Measurements from ENCODE around the gene NDST4.

NDST4 gene

GRCh38 chr4:115113506-115114106 lies at the start of gene NDST4:
Gene NDST4 (minus strand): TSS chr4:115113620. CDS start chr4:115077036, 36,584 bp downstream.
- DNase-seq = no peak

- DNase-seq = no peak
Observed at GRCh38 chr4:115159141-115159540, 45.7 kb upstream of the NDST4 start.

DNA sequence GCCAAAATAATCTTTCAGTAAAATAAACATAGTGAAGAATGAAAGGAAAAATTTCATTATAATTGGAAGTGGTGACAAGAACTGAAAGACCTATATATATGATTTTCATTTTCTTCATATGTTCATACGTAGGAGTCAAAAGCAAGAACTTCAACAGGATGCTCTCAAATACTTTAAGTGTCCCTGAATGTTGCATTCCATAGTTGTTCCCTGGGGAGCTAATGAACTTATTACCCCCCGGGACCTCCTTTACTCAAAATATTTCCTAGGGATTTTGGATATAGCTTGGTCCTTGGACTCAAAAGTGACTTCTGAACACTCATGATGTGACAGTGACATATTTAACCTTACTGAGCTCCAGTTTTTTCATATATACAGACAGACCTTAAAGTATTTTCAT lies 44.9 kb upstream of the NDST4 start:
- DNase-seq = no peak

GRCh38 chr4:115154826-115155225 lies 41.4 kb upstream of the NDST4 start:
- no peak for DNase-seq

GRCh38 chr4:115152965-115153364 lies 39.5 kb upstream of the NDST4 start:
- DNase-seq = no peak

GRCh38 chr4:115152081-115152480 lies 38.7 kb upstream of the NDST4 start:
- no peak for DNase-seq

DNA sequence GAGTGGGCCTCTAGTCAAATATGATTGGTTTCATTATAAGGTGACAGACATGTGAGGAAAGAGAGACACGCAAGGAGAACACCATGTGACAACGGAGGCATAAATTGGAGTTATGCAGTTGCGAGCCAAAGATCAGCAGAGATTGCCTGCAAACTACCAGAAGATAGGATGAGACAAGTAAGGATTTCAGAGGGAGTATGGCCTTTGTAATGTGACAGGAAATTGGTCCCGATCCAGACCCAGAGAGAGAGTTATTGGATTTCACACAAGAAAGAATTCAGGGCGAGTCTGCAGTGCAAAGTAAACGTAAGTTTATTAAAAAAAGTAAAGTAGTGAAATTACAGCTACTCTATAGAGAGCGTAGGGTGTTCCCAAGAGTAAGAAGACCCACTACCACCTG lies 35.7 kb upstream of the NDST4 start:
- DNase-seq = no peak

DNA sequence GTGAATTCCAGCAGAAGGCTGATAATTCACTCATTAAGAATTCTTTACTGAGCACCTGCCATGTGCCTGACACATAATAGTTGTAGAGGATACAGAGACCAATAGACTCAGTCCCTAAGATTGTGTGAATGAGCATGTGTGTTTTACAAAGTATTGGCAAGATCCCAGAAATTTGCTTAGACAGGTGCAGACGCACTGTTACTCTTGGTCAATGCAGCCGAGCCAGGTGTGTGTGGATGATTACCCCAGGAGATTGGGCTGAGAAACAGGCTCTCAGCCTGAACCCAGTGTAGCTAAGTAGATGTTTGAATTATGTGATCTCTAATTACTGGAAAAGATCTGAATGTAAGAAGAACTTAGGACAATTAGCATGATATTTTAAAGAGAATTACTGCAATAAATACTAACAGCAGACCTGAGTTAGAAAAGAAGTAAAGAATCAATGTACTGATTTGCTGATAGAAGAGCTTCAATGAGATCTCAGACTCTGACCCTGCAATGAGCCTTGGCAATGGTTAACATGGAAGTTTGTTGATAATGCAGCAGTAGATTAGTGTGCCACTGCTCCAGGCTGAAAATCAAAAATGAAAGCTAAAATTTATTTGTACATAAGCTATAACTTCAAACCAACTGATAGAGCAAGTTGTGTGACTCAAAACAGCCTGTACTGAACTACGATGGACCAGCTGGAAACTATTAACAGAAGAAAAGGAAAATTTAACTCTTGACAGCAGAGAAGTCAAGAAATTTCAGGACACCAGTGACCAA lies 32.2 kb upstream of the NDST4 start:
- no peak for DNase-seq

DNA sequence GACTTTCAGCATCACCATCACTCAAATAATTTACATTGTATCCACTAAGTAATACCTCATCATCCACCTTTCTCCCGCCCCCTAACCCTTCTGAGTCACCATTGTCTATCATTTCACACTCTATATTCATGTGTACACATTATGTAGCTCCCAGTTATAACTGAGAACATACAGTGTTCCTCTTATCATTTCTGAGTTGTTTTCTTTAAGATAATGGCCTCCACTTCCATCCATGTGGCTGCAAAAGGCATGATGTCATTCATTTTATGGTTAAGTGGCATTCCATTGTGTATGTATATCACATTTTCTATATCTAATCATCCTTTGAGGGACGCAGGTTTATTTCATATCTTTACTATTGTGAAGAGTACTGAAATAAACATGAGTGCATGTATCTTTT lies 14.6 kb upstream of the NDST4 start:
- no peak for DNase-seq

DNA sequence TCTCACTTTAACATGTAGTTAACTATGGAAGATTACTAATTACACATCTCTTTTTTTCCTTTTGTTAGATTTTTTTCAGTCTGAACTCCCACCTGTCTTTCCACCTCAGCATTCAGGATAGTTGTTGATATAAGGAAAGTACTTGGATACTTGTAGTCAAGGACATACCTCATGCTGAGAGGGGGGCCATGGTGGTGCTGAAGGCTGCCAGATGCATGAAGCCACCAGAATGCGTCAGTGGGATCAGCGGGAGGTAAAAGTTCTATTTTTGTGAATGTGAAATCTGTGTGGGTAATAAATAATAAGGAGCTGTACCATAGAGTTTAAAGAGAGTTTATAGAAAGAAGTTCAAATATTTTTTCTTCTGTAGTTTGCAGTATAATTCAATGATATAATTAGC lies 13.1 kb upstream of the NDST4 start:
- DNase-seq = no peak

GRCh38 chr4:115121351-115122043 lies 8.1 kb upstream of the NDST4 start:
- DNase-seq = no peak

DNA sequence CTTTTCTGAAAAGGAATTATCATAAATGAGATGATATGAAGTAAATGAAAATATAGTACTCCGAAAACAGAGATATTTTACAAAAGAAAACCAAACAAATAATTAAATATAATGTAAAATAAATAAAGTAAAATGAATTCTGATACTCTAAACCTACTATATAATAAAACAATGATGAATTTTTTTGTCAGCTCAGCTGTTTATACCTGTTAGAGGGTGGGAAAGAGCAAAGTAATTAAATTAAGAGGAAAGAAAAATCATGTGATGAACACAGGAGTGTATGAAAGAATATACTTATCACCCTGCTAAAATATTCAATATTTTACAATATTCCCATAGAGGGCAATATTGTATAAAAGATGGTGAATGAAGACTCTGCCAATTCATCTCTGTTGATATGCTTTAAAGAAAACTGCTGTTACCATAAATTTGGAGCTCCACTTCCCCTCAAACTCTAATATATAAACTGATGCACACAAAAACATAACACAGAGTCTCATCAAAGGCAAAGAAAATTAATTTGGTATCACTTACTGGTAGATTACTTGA lies 6.5 kb upstream of the NDST4 start:
- DNase-seq = no peak

- DNase-seq = no peak
Observed at GRCh38 chr4:115117651-115118050, 4.2 kb upstream of the NDST4 start.

- no peak for DNase-seq
Observed at GRCh38 chr4:115110191-115111181, 2.9 kb downstream of the NDST4 start.

DNA sequence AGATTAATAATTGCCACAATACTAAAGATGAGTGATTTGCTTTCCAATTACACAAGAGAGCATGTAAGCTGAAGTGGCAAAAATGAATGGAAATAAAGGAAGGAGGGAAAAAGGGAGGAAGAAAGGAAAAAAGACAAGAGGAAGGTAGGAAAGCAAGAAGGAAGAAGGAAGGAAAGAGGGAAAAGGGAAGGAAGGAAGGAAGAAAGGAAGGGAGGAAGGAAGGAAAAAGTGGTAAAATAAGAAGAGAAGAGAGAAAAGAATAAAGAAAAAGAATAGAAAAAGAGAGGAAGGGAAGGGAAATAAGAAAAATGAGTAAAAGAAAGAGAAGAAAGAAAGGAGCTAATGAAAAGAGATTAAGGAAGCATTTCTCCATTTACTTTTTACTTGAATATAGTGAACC lies 4.6 kb downstream of the NDST4 start:
- DNase-seq = no peak

DNA sequence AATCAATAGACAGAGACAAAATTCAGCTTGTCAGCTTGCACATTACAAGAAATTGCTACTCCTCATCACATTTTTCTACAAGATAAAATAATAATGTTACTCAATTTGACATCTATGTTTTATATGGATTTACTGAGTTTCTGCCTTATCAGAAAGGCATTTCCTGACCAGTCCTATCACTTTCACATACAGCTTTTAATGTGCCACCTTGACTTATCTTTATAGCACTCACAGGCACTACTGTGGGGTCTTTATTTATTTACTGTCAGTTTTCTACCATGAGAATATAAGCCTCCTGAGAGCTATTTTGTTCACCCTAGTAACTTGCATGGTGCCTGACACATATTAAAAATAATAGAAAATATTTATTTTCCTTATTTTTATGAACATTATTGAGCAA lies 6.0 kb downstream of the NDST4 start:
- no peak for DNase-seq

DNA sequence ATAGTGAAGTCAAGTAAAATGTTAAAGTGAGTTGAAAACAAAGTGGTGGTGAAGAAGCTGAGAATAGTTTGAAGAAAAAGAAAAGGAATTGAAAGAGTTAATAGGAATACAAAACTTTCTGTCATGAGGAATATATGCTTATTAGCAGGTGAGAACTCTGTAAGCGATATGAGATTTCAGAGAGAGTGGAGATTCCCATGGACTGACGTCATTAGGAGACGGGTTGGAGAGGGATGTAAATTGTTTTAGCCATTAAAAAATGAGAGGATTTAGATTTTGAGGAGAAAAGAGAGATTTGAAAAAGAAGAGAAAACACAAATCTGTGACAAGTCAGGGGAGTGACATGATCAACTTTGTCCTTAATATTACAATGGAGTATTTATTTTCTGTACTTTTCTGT lies 11.7 kb downstream of the NDST4 start:
- no peak for DNase-seq

- DNase-seq = no peak
Observed at GRCh38 chr4:115090483-115091075, 22.8 kb downstream of the NDST4 start.

DNA sequence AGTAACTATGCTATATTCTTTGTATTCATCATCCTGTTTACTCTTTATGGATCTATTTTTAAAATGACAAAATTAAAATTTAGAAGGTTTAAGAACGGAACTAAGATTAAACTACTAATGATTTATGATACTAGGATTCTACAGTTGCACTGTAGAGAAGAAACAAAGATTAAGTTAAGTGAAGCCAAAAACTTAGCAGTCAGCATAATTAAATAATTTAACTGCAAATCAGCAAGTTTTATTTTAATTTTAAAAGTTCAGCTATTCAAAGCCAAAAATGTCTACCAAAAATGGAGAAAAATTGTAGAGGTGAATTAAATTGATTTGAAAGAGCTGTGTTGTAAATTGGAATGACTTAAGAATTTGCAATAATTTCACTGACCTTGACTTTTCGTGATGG lies 30.8 kb downstream of the NDST4 start:
- DNase-seq = no peak

DNA sequence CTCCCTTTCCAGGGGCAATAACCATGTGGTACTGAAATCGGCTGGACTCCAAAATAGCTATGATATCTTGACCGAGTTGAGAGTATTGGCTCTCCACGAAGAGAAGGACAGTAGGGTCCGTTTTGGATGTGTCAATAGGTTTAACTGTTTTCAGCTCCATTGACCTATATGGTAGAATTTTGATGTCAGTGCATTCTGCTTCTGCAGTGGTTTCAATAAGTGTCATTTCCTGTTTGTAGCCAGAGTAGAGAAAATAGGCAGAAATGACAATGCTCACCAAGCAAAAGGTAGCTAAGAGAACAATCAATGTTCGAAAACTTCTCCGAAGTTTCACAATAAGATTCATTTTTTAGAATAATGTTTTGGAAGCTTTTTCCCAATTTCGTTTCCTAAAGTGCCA lies 36.7 kb downstream of the NDST4 start:
- DNase-seq = no peak

- DNase-seq = no peak
Observed at GRCh38 chr4:115058533-115058932, 54.9 kb downstream of the NDST4 start.

- DNase-seq = no peak
Observed at GRCh38 chr4:115054836-115055235, 58.6 kb downstream of the NDST4 start.

All from activated T-cell treated with anti-CD3 and anti-CD28 coated beads, Interleukin-2, amount 50 U/mL, for 48 hours (primary cell).